Activated CD4-positive, alpha-beta T cell treated with anti-CD3 and anti-CD28 coated beads, Interleukin-2, amount 10 ng/mL, durations not matched to agents 7 days and 5 days (primary cell): ENCODE data around the gene MORF4L2. TPM values are rescaled to one million over a fixed set of nuclear protein-coding genes. Genes with fewer than 3 reads are reported as not detected.

ENCODE experiments used
- CTCF ChIA-PET: fragments of 350-600 bp; sonication (Branson Sonifier 250); formaldehyde crosslinking; loops from one replicate; lab custom pipeline; 2021; ENCODE audit warnings: antibody characterized with exemption; lab: Charles Lee
- POLR2A ChIA-PET: fragments of 350-600 bp; sonication (Branson Sonifier 250); formaldehyde crosslinking; loops from one replicate; lab custom pipeline; 2021; ENCODE audit warnings: antibody characterized with exemption; lab: Charles Lee
- DNase-seq: peaks from one replicate; pipeline ENCODE4 v3.0.0-alpha.2; 2020
- H3K27ac Mint-ChIP-seq: one replicate; pipeline ENCODE4 v1.8.0; 2021; ENCODE audit warnings: mild to moderate bottlenecking, moderate library complexity, mixed read lengths
- H3K27me3 Mint-ChIP-seq: one replicate; pipeline ENCODE4 v1.8.0; 2021; ENCODE audit warnings: mixed read lengths
- H3K36me3 Mint-ChIP-seq: one replicate; pipeline ENCODE4 v1.8.0; 2021; ENCODE audit warnings: low read depth, mixed read lengths
- H3K4me1 Mint-ChIP-seq: one replicate; pipeline ENCODE4 v1.8.0; 2021; ENCODE audit warnings: mixed read lengths
- H3K4me3 Mint-ChIP-seq: one replicate; pipeline ENCODE4 v1.8.0; 2021; ENCODE audit warnings: mild to moderate bottlenecking, moderate library complexity, mixed read lengths
- H3K9me3 Mint-ChIP-seq: one replicate; pipeline ENCODE4 v1.8.0; 2021; ENCODE audit warnings: mixed read lengths
- total RNA-seq, 2 experiments: library from RNA; stranded (reverse); gene quantifications; one replicate each; pipeline ENCODE4 v1.2.3, GENCODE V29; 2021

MORF4L2 gene, protein sequence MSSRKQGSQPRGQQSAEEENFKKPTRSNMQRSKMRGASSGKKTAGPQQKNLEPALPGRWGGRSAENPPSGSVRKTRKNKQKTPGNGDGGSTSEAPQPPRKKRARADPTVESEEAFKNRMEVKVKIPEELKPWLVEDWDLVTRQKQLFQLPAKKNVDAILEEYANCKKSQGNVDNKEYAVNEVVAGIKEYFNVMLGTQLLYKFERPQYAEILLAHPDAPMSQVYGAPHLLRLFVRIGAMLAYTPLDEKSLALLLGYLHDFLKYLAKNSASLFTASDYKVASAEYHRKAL
- total RNA-seq, result 100 to 1,000 TPM; 122 to 126 TPM

- Mint-ChIP-seq H3K36me3 (peaks cover 13% of the 10 kb centered on the region), H3K27ac (peak within 1 kb of the TSS; percentile 89), H3K4me3 (no peak within 1 kb of the TSS), H3K27me3 (no peaks in the 10 kb centered on the region), H3K4me1 (peaks cover 9% of the 10 kb centered on the region), H3K9me3 (no peaks in the 10 kb centered on the region)
- ChIA-PET POLR2A (no interaction called here), CTCF (interaction anchor here (0.7 to 1.1 kb wide), 4 partner anchors 9 to 450 kb away, joined by 3 to 4 read pairs (median 3); no protein-coding TSS in a partner anchor)
- DNase-seq, result peak; percentile 92
These were observed at the start of gene MORF4L2 for GRCh38 chrX:103686199-103687072. Gene MORF4L2, minus strand, starts transcription at chrX:103686699. Its CDS starts 9,672 bp downstream, at chrX:103677027.

DNA sequence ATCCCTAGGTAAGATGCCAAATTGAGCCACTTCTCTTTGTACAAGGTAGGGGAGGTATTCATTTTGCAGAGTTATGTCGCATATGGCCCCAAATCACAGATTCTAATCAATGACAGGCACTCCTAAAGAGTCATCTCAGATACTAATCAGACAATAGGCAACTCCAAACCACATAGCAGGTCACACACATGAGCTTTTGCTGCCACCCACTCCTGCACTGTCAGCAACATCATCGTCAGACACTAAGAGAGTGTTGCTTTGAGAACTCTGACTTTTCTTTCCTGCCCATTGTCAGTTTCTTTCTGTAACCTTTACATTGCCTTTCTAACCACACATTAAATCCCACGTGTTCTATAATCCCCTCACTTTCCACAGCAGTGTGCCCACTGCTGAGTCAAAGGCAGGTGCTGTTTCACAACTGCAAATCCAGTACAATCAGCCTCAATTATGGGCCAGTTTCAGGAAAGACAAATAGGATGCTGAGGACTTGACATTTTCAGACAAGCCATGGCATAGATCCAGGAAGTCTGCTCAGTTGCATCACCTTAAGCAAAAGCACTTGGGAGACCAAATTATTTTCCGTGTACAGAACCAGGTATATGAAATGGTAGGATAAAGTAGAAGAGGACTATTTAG, 47.7 kb upstream of the MORF4L2 start:
- Mint-ChIP-seq H3K27me3 (peaks cover 9% of the 10 kb centered on the region), H3K36me3 (no peaks in the 10 kb centered on the region), H3K9me3 (no peaks in the 10 kb centered on the region), H3K27ac (no peak overlapping the region), H3K4me1 (peaks cover 4% of the 10 kb centered on the region), H3K4me3 (no peak overlapping the region)
- ChIA-PET CTCF (no interaction called here), POLR2A (no interaction called here)
- no peak for DNase-seq

DNA sequence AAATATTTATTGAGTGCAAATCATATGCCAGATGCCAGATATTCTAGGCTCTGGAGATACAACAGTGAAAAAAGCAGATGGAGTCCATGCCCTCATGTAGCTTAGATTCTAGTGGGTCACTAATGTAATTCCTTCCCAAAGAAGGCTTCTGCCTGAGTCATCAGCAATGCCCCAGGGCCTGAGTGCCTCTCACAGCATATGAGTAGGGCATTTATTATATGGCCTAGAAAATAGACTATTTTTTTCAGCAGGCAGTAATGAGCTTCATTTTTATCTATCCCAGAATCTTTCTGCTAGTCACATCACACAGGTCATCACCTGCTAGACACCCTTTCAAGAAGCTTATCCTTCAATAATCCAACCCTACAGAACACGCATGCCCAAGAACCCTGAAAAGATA, 46.5 kb upstream of the MORF4L2 start:
- Mint-ChIP-seq H3K9me3 (no peaks in the 10 kb centered on the region), H3K4me3 (no peak overlapping the region), H3K27me3 (peaks cover 9% of the 10 kb centered on the region), H3K27ac (no peak overlapping the region), H3K4me1 (peaks cover 4% of the 10 kb centered on the region), H3K36me3 (no peaks in the 10 kb centered on the region)
- ChIA-PET POLR2A (no interaction called here), CTCF (no interaction called here)
- DNase-seq, result no peak

DNA sequence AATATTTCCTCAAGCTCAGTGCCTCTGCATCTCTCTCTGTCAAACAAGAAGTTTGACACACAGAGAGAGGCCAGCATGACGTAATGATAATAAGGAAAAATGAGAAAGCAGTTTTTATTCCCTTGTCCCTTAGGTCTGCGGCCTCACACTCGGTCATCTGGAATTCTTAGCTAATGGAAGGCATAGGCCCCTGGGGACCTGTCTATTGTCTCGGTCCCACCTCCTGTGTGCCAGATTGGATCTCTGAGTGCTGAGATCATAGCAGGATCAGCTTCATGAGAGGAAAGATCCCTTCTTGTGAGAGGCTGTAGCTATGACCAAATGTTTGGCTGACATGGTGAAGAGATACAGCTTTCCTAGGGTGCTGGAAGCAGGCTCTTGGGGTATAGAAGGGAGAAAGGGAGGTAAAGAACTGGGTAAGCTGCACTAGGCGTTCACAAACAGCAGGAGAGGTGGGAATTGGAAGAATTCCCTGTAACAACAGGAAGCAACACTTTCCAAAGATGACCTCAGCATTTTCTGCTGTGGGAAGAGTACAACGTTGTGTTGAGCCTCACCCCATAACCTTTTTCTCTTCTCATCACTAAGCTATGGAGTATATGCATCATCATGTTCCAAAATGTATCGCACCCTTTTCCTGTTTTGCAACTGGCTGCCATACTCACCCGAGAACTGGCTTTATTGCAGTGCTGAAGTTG, 44.4 kb upstream of the MORF4L2 start:
- POLR2A ChIA-PET, result no interaction called here
- H3K4me1 Mint-ChIP-seq, result peaks cover 4% of the 10 kb centered on the region

GRCh38 chrX:103730147-103730795, 43.8 kb upstream of the MORF4L2 start:
- DNase-seq, result no peak
- CTCF ChIA-PET, result interaction anchor here (0.9 kb wide), 1 partner anchor 28 kb away, joined by 3 read pairs; no protein-coding TSS in a partner anchor
- Mint-ChIP-seq H3K27ac (no peak overlapping the region), H3K9me3 (no peaks in the 10 kb centered on the region), H3K4me1 (peaks cover 4% of the 10 kb centered on the region), H3K36me3 (no peaks in the 10 kb centered on the region), H3K4me3 (no peak overlapping the region), H3K27me3 (peaks cover 9% of the 10 kb centered on the region)
- POLR2A ChIA-PET, result no interaction called here

More for the DNA sequence above, 44.4 kb upstream of the MORF4L2 start:
- no peak for DNase-seq
- H3K27ac Mint-ChIP-seq, result no peak overlapping the region
- H3K4me3 Mint-ChIP-seq, result no peak overlapping the region
- CTCF ChIA-PET, result interaction anchor here (0.8 to 0.9 kb wide), 2 partner anchors 11 to 28 kb away, joined by 3 read pairs; no protein-coding TSS in a partner anchor
- H3K9me3 Mint-ChIP-seq, result no peaks in the 10 kb centered on the region
- no peaks in the 10 kb centered on the region for H3K36me3 Mint-ChIP-seq
- peaks cover 9% of the 10 kb centered on the region for H3K27me3 Mint-ChIP-seq

DNA sequence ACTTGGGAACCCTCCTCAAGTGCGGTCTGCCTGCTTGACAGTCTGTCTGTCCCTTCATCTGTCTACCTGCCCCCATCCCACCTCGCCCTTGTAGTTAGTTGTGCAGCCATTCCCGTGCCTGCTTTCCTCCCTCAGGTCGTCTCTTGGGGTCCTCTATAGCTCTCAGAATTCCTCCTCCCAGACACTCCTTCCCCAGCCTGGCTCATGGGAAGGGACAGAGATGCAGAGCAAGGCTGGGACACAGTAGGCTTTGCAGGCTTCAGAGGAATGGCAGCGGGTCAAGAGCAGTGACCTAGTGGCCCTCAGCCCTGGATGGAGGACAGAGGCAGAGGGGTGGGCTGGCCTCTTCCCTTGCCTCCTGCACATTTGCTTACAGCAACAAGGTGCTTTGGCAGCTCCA, 42.5 kb upstream of the MORF4L2 start:
- peaks cover 4% of the 10 kb centered on the region for H3K4me1 Mint-ChIP-seq
- no peak overlapping the region for H3K27ac Mint-ChIP-seq
- no peak for DNase-seq
- no peak overlapping the region for H3K4me3 Mint-ChIP-seq
- no peaks in the 10 kb centered on the region for H3K9me3 Mint-ChIP-seq
- POLR2A ChIA-PET, result no interaction called here
- H3K27me3 Mint-ChIP-seq, result peaks cover 9% of the 10 kb centered on the region
- CTCF ChIA-PET, result no interaction called here
- no peaks in the 10 kb centered on the region for H3K36me3 Mint-ChIP-seq

GRCh38 chrX:103727115-103727514, 40.6 kb upstream of the MORF4L2 start:
- Mint-ChIP-seq H3K36me3 (no peaks in the 10 kb centered on the region), H3K27ac (no peak overlapping the region), H3K27me3 (peaks cover 2% of the 10 kb centered on the region), H3K4me3 (no peak overlapping the region), H3K4me1 (peaks cover 4% of the 10 kb centered on the region), H3K9me3 (no peaks in the 10 kb centered on the region)
- no peak for DNase-seq
- CTCF ChIA-PET, result no interaction called here
- POLR2A ChIA-PET, result no interaction called here

- CTCF ChIA-PET, result no interaction called here
- no peak overlapping the region for H3K27ac Mint-ChIP-seq
- H3K9me3 Mint-ChIP-seq, result no peaks in the 10 kb centered on the region
- no peaks in the 10 kb centered on the region for H3K27me3 Mint-ChIP-seq
- POLR2A ChIA-PET, result no interaction called here
- no peak for DNase-seq
- H3K4me3 Mint-ChIP-seq, result no peak overlapping the region
- peaks cover 4% of the 10 kb centered on the region for H3K4me1 Mint-ChIP-seq
- H3K36me3 Mint-ChIP-seq, result no peaks in the 10 kb centered on the region
These were observed 40.0 kb upstream of the MORF4L2 start for GRCh38 chrX:103726477-103726876.

DNA sequence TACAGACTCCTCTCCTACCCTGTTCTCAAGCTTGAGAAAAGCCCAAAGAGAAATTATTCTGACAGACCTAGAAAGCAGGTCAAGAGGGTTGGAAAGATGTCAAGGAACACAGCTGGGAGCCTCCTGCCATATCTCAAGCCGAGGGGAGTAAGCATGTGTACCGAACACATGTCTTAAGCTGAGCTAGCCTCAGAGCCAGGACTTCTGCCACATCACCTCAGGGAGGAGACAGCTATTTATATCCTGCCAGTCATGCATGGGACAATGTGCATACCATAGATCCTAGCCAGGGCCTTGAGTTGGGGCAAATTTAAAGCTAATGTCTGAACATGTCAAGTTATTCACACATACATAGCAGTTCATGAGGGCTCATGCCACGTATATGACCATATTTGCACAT, 36.0 kb upstream of the MORF4L2 start:
- CTCF ChIA-PET, result interaction anchor here (0.7 kb wide), 1 partner anchor 54 kb away, joined by 5 read pairs; no protein-coding TSS in a partner anchor

DNA sequence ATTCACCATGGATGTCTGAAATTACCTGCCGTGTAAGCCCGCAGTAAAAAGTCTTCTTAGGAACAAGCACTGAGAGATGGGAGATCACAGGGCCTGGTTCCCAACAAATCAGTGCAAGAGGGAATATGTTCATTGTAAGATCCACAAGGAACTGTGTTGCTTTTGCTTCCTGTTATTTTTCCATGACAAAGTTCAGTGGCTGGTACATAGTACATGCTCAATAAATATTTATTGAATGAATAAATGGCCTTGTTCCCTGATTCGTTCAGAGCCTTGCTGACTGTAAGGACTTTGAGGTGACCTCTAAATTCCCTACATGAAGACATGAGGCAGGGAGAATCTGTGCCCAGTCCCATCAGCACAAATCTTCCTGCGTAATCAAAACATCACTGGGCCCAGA, 31.6 kb upstream of the MORF4L2 start:
- H3K9me3 Mint-ChIP-seq, result no peaks in the 10 kb centered on the region
- H3K36me3 Mint-ChIP-seq, result no peaks in the 10 kb centered on the region
- CTCF ChIA-PET, result no interaction called here

More for the DNA sequence above, 36.0 kb upstream of the MORF4L2 start:
- Mint-ChIP-seq H3K4me3 (no peak overlapping the region), H3K27ac (no peak overlapping the region), H3K36me3 (no peaks in the 10 kb centered on the region), H3K9me3 (no peaks in the 10 kb centered on the region), H3K27me3 (no peaks in the 10 kb centered on the region), H3K4me1 (no peaks in the 10 kb centered on the region)
- DNase-seq, result no peak
- POLR2A ChIA-PET, result no interaction called here

DNA sequence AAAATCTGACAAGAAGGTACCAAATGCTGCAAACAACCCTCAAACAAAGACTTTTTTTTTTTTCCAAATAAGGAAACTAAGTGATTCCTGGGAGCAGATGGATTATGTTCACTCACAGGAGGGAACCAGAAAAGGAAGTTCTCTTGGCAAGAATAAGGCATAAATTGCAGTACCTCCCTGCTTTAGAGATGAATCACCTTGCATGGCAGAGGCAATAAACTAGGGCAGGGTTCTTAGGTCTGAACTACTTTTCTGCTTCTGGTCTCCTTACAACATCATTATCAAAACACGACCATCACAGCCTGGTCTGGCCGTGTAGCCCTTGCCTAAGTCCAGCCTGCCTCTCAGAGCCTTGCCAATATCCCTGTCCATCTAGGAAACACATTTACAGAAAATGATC, 30.5 kb upstream of the MORF4L2 start:
- DNase-seq, result no peak
- Mint-ChIP-seq H3K36me3 (no peaks in the 10 kb centered on the region), H3K27ac (no peak overlapping the region), H3K9me3 (no peaks in the 10 kb centered on the region), H3K4me1 (no peaks in the 10 kb centered on the region), H3K27me3 (no peaks in the 10 kb centered on the region), H3K4me3 (no peak overlapping the region)
- ChIA-PET CTCF (interaction anchor here (0.6 kb wide), 1 partner anchor 656 kb away, joined by 5 read pairs; no protein-coding TSS in a partner anchor), POLR2A (no interaction called here)

More for the DNA sequence above, 31.6 kb upstream of the MORF4L2 start:
- no peak for DNase-seq
- H3K27ac Mint-ChIP-seq, result no peak overlapping the region
- H3K27me3 Mint-ChIP-seq, result no peaks in the 10 kb centered on the region
- POLR2A ChIA-PET, result no interaction called here
- H3K4me3 Mint-ChIP-seq, result no peak overlapping the region
- H3K4me1 Mint-ChIP-seq, result no peaks in the 10 kb centered on the region

- no peaks in the 10 kb centered on the region for H3K4me1 Mint-ChIP-seq
- POLR2A ChIA-PET, result no interaction called here
- H3K4me3 Mint-ChIP-seq, result no peak within 1 kb of the TSS
- no peak for DNase-seq
- H3K27ac Mint-ChIP-seq, result peak within 1 kb of the TSS; percentile 31
- no peaks in the 10 kb centered on the region for H3K9me3 Mint-ChIP-seq
- no peaks in the 10 kb centered on the region for H3K36me3 Mint-ChIP-seq
- no peaks in the 10 kb centered on the region for H3K27me3 Mint-ChIP-seq
- CTCF ChIA-PET, result interaction anchor here (0.7 to 1.1 kb wide), 2 partner anchors 10 to 203 kb away, joined by 3 read pairs; no protein-coding TSS in a partner anchor
These were observed 24.1 kb upstream of the MORF4L2 start, which contains the start of gene TMEM31 for GRCh38 chrX:103710609-103711008. Gene TMEM31, plus strand, starts transcription at chrX:103710909. Its CDS starts 1,350 bp downstream, at chrX:103712259.
